Stomach (tissue), 4 donors: ENCODE data around the gene THSD4.

Source experiments
- POLR2A ChIP-seq, 4 donors: fragments of 450-650 bp; IDR thresholded peaks; one replicate each; pipeline ENCODE4 v1.6.1; 2016; ENCODE audit warnings: antibody characterized with exemption in 4 of 4, control low read depth in 2 of 4, mild to moderate bottlenecking in 1 of 4, moderate library complexity in 1 of 4
- TF ChIP-seq, protein P1 (sequence below), 7 experiments: fragments of 450-650 bp in 4 of 7; fragments of 200-600 bp in 3 of 7; sonication (generic) in 3 of 7; IDR thresholded peaks; one replicate each; pipeline ENCODE4 v1.5.1; 2016 to 2019; ENCODE audit warnings: antibody characterized with exemption in 7 of 7, control low read depth in 2 of 7, mild to moderate bottlenecking in 1 of 7

DNA sequence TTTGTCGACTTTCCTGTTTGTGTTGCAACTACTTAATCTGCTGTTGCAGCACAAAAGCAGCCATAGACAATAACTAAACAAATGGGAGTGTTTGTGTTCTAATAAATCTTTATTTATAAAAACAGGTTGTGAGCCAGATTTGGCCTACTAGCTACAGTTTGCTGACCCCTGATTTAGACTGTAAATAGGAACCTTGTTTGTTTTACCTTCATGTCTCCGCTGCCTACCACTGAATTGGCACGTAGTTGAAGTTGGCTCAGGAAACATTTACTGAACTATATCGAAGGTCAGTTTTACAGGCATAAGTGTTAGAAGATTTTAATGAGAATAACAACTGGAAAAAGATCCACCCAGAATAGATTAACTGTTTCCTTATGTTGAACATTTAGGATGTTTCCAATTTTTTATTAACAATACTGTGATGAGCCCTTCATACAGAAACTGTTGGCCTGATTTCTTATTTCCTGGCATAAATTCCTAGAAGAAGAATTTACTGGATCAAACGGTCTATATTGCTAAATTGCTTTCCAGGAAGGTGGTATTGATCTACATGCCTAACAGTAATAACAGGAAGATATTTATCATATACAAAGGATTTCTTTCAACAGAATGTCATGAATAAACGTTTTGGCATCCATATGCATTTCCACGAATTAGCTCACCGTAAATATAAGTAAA lies 538.9 kb downstream of the THSD4 start:
- TF ChIP-seq, protein P1, sequence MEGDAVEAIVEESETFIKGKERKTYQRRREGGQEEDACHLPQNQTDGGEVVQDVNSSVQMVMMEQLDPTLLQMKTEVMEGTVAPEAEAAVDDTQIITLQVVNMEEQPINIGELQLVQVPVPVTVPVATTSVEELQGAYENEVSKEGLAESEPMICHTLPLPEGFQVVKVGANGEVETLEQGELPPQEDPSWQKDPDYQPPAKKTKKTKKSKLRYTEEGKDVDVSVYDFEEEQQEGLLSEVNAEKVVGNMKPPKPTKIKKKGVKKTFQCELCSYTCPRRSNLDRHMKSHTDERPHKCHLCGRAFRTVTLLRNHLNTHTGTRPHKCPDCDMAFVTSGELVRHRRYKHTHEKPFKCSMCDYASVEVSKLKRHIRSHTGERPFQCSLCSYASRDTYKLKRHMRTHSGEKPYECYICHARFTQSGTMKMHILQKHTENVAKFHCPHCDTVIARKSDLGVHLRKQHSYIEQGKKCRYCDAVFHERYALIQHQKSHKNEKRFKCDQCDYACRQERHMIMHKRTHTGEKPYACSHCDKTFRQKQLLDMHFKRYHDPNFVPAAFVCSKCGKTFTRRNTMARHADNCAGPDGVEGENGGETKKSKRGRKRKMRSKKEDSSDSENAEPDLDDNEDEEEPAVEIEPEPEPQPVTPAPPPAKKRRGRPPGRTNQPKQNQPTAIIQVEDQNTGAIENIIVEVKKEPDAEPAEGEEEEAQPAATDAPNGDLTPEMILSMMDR (IDR thresholded peaks at IDR 0.05): no peak
- TF ChIP-seq POLR2A (IDR thresholded peaks at IDR 0.05): no peak
